Stimulated activated CD4-positive, alpha-beta T cell treated with anti-CD3 and anti-CD28 coated beads, Interleukin-15, amount 100 ng/mL, for 24 hours (primary cell): Measurements from ENCODE around the gene XIRP1.
"Not testable (repeated sequence)": the region's sequence is repeated elsewhere in the genome, so short reads cannot be mapped to it uniquely, and the experiment has no call there.

ENCODE experiments used
- DNase-seq: peaks from one replicate; pipeline ENCODE4 v3.0.0-alpha.2; 2020

Gene XIRP1

GRCh38 chr3:39192490-39193092, at the start of gene XIRP1:
Gene XIRP1, minus strand, starts transcription at chr3:39192595. Its CDS starts 3,150 bp downstream, at chr3:39189445.
- peak; percentile 58 for DNase-seq

GRCh38 chr3:39241561-39241960, 49.2 kb upstream of the XIRP1 start:
- DNase-seq, result no peak

- DNase-seq, result no peak
Measured at GRCh38 chr3:39237027-39237426, 44.6 kb upstream of the XIRP1 start.

- peak; percentile 15 for DNase-seq
Measured at GRCh38 chr3:39234651-39235050, 42.3 kb upstream of the XIRP1 start.

GRCh38 chr3:39232859-39233258, 40.5 kb upstream of the XIRP1 start:
- no peak for DNase-seq

- DNase-seq, result no peak
Measured at GRCh38 chr3:39230453-39230852, 38.1 kb upstream of the XIRP1 start.

GRCh38 chr3:39228496-39228895, 36.1 kb upstream of the XIRP1 start:
- no peak for DNase-seq

GRCh38 chr3:39227596-39227995, 35.2 kb upstream of the XIRP1 start:
- DNase-seq, result not testable (repeated sequence)

GRCh38 chr3:39226106-39226741, 33.8 kb upstream of the XIRP1 start:
- DNase-seq, result no peak

GRCh38 chr3:39224288-39224687, 31.9 kb upstream of the XIRP1 start:
- DNase-seq, result no peak

- no peak for DNase-seq
Measured at GRCh38 chr3:39222939-39223338, 30.5 kb upstream of the XIRP1 start.

- DNase-seq, result no peak
Measured at GRCh38 chr3:39222462-39222861, 30.1 kb upstream of the XIRP1 start.

GRCh38 chr3:39221141-39221530, 28.7 kb upstream of the XIRP1 start:
- DNase-seq, result no peak

GRCh38 chr3:39220407-39221140, 28.2 kb upstream of the XIRP1 start:
- DNase-seq, result no peak

- DNase-seq, result no peak
Measured at GRCh38 chr3:39219702-39220101, 27.3 kb upstream of the XIRP1 start.

- DNase-seq, result no peak
Measured at GRCh38 chr3:39216176-39216790, 23.9 kb upstream of the XIRP1 start.

GRCh38 chr3:39213613-39214012, 21.2 kb upstream of the XIRP1 start:
- no peak for DNase-seq

GRCh38 chr3:39212665-39213064, 20.3 kb upstream of the XIRP1 start:
- no peak for DNase-seq

GRCh38 chr3:39211332-39212130, 19.1 kb upstream of the XIRP1 start:
- no peak for DNase-seq

- no peak for DNase-seq
Measured at GRCh38 chr3:39210078-39210477, 17.7 kb upstream of the XIRP1 start.

GRCh38 chr3:39209329-39209970, 17.1 kb upstream of the XIRP1 start:
- no peak for DNase-seq

- peak; percentile 57 for DNase-seq
Measured at GRCh38 chr3:39208463-39209055, 16.2 kb upstream of the XIRP1 start.
